Right lobe of liver (tissue), 6 donors: Measurements from ENCODE around the gene TMED1. TPM values are rescaled to one million over a fixed set of nuclear protein-coding genes. Genes with fewer than 3 reads are reported as not detected.
A peak's percentile ranks its signal among the peaks of the same experiment; 100 is the strongest.

ENCODE experiments used
- ATAC-seq, 4 donors: fragments of 200-7000 bp; cut with Tn5 transposase; one replicate each; pipeline ENCODE4 v1.9.1; 2020; ENCODE audit warnings: mild to moderate bottlenecking in 4 of 4, moderate library complexity in 4 of 4
- DNase-seq, 3 donors: peaks; one replicate each; pipeline ENCODE4 v3.0.0-alpha.2; 2020
- H3K27ac ChIP-seq, 3 donors: fragments of 200-600 bp; one replicate each; pipeline ENCODE4 v1.8.0; 2022
- H3K27me3 ChIP-seq, 2 donors: fragments of 200-600 bp; one replicate each; pipeline ENCODE4 v1.8.0; 2022
- H3K36me3 ChIP-seq, 4 donors: fragments of 200-600 bp; sonication (generic) in 1 of 4; one replicate each; pipeline versions ENCODE4 v1.5.1 to v1.8.0; 2017 to 2022; ENCODE audit warnings: control low read depth in 1 of 4
- H3K4me1 ChIP-seq, 4 donors: fragments of 200-600 bp; sonication (generic) in 1 of 4; one replicate each; pipeline versions ENCODE4 v1.5.1 to v1.8.0; 2017 to 2022; ENCODE audit warnings: control low read depth in 1 of 4
- H3K4me3 ChIP-seq, 3 donors: fragments of 200-600 bp; one replicate each; pipeline ENCODE4 v1.8.0; 2022
- H3K9me3 ChIP-seq, 4 donors: fragments of 200-600 bp; sonication (generic) in 1 of 4; one replicate each; pipeline versions ENCODE4 v1.5.1 to v1.8.0; 2017 to 2022; ENCODE audit warnings: control low read depth in 1 of 4
- POLR2A ChIP-seq: fragments of 450-650 bp; IDR thresholded peaks from one replicate; pipeline ENCODE4 v1.6.1; 2017; ENCODE audit warnings: antibody characterized with exemption, mild to moderate bottlenecking
- WGBS: methylation state at CpG from one replicate; pipeline ENCODE4 v1.1.6; 2018; ENCODE audit warnings: low coverage, low lambda C conversion rate; ENCODE audit not compliant: insufficient coverage; ENCODE audit errors: missing lambda C conversion rate; 5-methylcytosine and 5-hydroxymethylcytosine counted together
- intact Hi-C, 2 donors: fragments of 100-400 bp; cut with DNase I; formaldehyde crosslinking; loops; one replicate each; pipeline versions ENCODE4 v1.11.2 to v1.14.1; 2022
- total RNA-seq, 6 experiments: library from RNA; depleted of rRNA in 2 of 6; stranded (reverse); fragments of >200 nt in 2 of 6; fragmentation: NEBNext Ultra II Directional in 3 of 6; extraction: Animal tissue kit (Norgen Biotek cat#: 25700) in 3 of 6; gene quantifications; one replicate each; pipeline versions ENCODE4 v1.1.0 to v1.2.4, GENCODE V29; 2016 to 2023
- TF ChIP-seq, protein P1 (sequence below), 4 donors: fragments of 200-600 bp in 3 of 4; fragments of 450-650 bp in 1 of 4; IDR thresholded peaks; one replicate each; pipeline versions ENCODE4 v1.5.1 to v1.8.0; 2016 to 2022; ENCODE audit warnings: antibody characterized with exemption in 4 of 4, mild to moderate bottlenecking in 2 of 4
- donor health status: DM: no; HTN: yes; CAD: no.
- donor health status: DM: no; HTN: no; CAD: no.
- donor health status: DM: no; HTN: no; CAD: no.
- donor health status: DM: no; HTN: yes; CAD: no.
- donor health status: DM: no; HTN: yes; CAD: no.

The TMED1 gene
- total RNA-seq, 6 experiments from 2014 or later = 19.1 to 24.1 (median 21.7) TPM

DNA sequence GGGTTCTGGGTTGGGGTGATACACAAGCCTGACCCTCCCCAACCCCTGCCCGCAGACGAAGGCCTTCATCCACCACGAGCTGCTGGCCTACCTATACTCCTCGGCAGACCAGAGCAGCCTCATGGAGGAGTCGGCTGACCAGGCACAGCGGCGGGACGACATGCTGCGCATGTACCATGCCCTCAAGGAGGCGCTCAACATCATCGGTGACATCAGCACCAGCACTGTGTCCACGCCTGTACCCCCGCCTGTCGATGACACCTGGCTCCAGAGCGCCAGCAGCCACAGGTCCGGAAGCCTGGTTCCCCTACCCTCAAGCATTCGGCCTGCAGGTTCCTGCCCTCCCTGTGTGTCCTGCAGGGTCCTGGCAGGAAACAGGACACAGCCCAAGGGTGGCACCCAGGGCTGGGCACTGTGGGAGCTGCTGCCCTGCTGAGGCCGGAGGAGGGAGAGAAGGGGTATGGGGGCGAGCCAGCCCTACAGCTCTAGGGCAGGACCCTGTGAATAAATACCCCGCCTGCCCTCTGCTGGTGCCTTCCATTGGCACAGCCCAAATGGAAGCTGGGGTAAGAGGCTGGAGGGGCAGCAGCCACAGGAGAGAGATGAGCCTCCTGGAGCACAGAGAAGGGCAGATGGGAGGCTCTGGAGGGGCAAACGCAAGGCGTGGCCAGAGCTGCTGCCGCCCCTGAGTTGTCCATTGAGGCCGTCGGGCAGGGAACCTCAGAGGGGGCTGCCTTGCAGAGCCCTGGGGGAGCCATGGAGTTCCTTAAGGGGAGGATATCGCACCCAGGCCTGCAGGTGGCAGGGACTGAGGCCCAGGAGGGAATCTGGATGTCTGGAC is 6.8 kb downstream of the TMED1 start:
- Histone ChIP-seq H3K4me3 (no peak overlapping the region), H3K4me1 (no peaks in the 10 kb centered on the region), H3K36me3 (peaks cover 0 to 72% (median 19%) of the 10 kb centered on the region in 4 donors), H3K9me3 (no peaks in the 10 kb centered on the region), H3K27ac (no peak overlapping the region), H3K27me3 (no peaks in the 10 kb centered on the region)
- ATAC-seq = peak; percentile 4 to 33 (median 18)
- WGBS = 87% methylated on average over 6 of the region's 26 CpGs
- TF ChIP-seq POLR2A = no peak
- TF ChIP-seq, protein P1, sequence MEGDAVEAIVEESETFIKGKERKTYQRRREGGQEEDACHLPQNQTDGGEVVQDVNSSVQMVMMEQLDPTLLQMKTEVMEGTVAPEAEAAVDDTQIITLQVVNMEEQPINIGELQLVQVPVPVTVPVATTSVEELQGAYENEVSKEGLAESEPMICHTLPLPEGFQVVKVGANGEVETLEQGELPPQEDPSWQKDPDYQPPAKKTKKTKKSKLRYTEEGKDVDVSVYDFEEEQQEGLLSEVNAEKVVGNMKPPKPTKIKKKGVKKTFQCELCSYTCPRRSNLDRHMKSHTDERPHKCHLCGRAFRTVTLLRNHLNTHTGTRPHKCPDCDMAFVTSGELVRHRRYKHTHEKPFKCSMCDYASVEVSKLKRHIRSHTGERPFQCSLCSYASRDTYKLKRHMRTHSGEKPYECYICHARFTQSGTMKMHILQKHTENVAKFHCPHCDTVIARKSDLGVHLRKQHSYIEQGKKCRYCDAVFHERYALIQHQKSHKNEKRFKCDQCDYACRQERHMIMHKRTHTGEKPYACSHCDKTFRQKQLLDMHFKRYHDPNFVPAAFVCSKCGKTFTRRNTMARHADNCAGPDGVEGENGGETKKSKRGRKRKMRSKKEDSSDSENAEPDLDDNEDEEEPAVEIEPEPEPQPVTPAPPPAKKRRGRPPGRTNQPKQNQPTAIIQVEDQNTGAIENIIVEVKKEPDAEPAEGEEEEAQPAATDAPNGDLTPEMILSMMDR (IDR thresholded peaks at IDR 0.05) = peak in 1 of 4 donors; percentile 17
- intact Hi-C loops = no loop called here
- peak in 1 of 3 donors; percentile 59 for DNase-seq

DNA sequence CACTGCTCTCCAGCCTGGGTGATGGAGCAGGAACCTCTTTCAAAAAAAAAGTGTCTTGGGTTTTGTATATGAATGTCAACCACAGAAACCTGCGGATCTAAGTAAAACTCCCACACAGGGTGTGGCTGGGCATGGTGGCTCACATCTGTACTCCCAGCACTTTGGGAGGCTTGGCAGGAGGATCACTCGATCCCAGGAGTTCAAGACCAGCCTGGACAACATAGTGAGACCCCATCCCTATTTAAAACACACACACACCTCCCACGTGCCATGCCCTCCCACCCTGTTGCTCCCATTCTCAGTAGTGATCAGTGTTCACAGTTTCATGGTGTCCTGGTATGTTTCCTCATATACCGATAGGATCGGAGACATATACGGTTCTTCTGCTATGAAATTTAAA is 9.2 kb downstream of the TMED1 start:
- no peaks in the 10 kb centered on the region for H3K4me1 ChIP-seq
- H3K27me3 ChIP-seq = no peaks in the 10 kb centered on the region
- intact Hi-C loops = no loop called here
- H3K27ac ChIP-seq = no peak overlapping the region
- peaks cover 0 to 68% (median 18%) of the 10 kb centered on the region in 4 donors for H3K36me3 ChIP-seq
- ATAC-seq = no peak
- H3K4me3 ChIP-seq = no peak overlapping the region
- no peak for DNase-seq
- no peaks in the 10 kb centered on the region for H3K9me3 ChIP-seq
- WGBS = 75% methylated on average over 2 of the region's 6 CpGs
- TF ChIP-seq, protein P1 (IDR thresholded peaks at IDR 0.05) = no peak
- TF ChIP-seq POLR2A = no peak

DNA sequence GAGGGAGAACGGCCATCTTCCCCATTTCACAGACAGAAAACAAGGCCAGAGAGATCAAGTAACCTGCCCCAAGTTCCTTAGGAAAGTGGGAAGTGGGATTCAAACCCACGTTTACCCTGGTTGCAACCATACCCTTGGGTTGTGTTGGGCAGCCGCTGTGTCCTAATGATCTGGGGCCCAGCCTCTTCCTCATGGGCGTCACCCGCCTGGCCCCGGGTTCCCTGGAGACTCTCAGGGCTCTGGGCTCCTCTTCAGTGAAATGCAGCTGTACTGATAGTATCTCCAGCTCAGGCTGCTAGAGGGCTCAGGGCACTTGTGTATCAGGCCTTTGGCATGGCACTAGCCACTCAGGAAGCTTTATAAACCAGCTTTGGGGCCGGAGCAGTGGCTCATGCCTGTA is 9.8 kb downstream of the TMED1 start:
- Histone ChIP-seq H3K27me3 (no peaks in the 10 kb centered on the region), H3K27ac (no peak overlapping the region), H3K4me1 (no peaks in the 10 kb centered on the region), H3K9me3 (no peaks in the 10 kb centered on the region), H3K4me3 (no peak overlapping the region), H3K36me3 (peaks cover 0 to 67% (median 18%) of the 10 kb centered on the region in 4 donors)
- 88% methylated on average over 6 of the region's 7 CpGs for WGBS
- intact Hi-C loops = no loop called here
- no peak for TF ChIP-seq POLR2A
- TF ChIP-seq, protein P1 (IDR thresholded peaks at IDR 0.05) = no peak
- ATAC-seq = no peak
- DNase-seq = no peak

DNA sequence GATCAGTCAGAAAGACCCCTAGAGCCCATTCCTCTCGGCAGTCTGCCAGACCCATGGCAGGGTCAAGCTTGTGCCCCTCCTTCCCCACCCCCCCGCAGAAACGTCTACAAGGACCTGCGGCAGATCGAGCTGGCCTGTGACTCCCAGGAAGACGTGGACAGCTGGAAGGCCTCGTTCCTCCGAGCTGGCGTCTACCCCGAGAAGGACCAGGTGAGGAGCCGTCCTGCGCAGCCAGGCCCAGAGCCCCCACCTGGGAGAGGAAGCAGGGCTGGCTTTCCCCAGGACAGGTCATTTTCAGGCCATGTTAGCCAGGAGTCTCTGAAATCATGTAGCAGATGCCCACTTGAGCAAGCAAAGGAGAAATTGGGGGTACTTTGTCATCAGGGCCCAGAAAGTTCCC is 12.3 kb downstream of the TMED1 start:
- intact Hi-C loops = no loop called here
- DNase-seq (peak in 1 of 3 donors; percentile 43), ATAC-seq (no peak)
- Histone ChIP-seq H3K9me3 (no peaks in the 10 kb centered on the region), H3K36me3 (peaks cover 0 to 65% (median 18%) of the 10 kb centered on the region in 4 donors), H3K4me1 (no peaks in the 10 kb centered on the region), H3K27ac (no peak overlapping the region), H3K27me3 (no peaks in the 10 kb centered on the region), H3K4me3 (no peak overlapping the region)
- 80% methylated on average over 2 of the region's 12 CpGs for WGBS
- no peak for TF ChIP-seq POLR2A
- TF ChIP-seq, protein P1 (IDR thresholded peaks at IDR 0.05) = no peak
